Activated CD4-positive, alpha-beta memory T cell treated with anti-CD3 and anti-CD28 coated beads for 36 hours (primary cell): Measurements from ENCODE around the gene AREL1. TPM values are rescaled to one million over a fixed set of nuclear protein-coding genes. Genes with fewer than 3 reads are reported as not detected.
"Not testable (repeated sequence)": the region's sequence is repeated elsewhere in the genome, so short reads cannot be mapped to it uniquely, and the experiment has no call there.

Experiments
- CTCF ChIA-PET: fragments of 350-600 bp; sonication (Branson Sonifier 250); formaldehyde crosslinking; loops from one replicate; lab custom pipeline; 2021; ENCODE audit warnings: antibody characterized with exemption, inconsistent platforms; lab: Charles Lee
- POLR2A ChIA-PET: fragments of 350-600 bp; sonication (Branson Sonifier 250); formaldehyde crosslinking; loops from one replicate; lab custom pipeline; 2021; ENCODE audit warnings: antibody characterized with exemption; lab: Charles Lee
- DNase-seq: peaks from one replicate; pipeline ENCODE4 v3.0.0-alpha.2; 2020
- H3K27ac Mint-ChIP-seq: one replicate; pipeline ENCODE4 v1.8.0; 2021; ENCODE audit warnings: mixed read lengths
- H3K27me3 Mint-ChIP-seq: one replicate; pipeline ENCODE4 v1.8.0; 2021; ENCODE audit warnings: mixed read lengths
- H3K36me3 Mint-ChIP-seq: one replicate; pipeline ENCODE4 v1.8.0; 2021; ENCODE audit warnings: mixed read lengths
- H3K4me1 Mint-ChIP-seq: one replicate; pipeline ENCODE4 v1.8.0; 2021; ENCODE audit warnings: low read depth, mixed read lengths
- H3K4me3 Mint-ChIP-seq: one replicate; pipeline ENCODE4 v1.8.0; 2021; ENCODE audit warnings: mild to moderate bottlenecking, mixed read lengths
- H3K9me3 Mint-ChIP-seq: one replicate; pipeline ENCODE4 v1.8.0; 2021; ENCODE audit warnings: mixed read lengths
- intact Hi-C: fragments of 100-400 bp; cut with micrococcal nuclease; formaldehyde crosslinking; loops from one replicate; pipeline ENCODE4 v1.15.1; 2023
- total RNA-seq, 2 experiments: library from RNA; stranded (reverse); gene quantifications; one replicate each; pipeline ENCODE4 v1.2.3, GENCODE V29; 2021

The AREL1 gene, protein sequence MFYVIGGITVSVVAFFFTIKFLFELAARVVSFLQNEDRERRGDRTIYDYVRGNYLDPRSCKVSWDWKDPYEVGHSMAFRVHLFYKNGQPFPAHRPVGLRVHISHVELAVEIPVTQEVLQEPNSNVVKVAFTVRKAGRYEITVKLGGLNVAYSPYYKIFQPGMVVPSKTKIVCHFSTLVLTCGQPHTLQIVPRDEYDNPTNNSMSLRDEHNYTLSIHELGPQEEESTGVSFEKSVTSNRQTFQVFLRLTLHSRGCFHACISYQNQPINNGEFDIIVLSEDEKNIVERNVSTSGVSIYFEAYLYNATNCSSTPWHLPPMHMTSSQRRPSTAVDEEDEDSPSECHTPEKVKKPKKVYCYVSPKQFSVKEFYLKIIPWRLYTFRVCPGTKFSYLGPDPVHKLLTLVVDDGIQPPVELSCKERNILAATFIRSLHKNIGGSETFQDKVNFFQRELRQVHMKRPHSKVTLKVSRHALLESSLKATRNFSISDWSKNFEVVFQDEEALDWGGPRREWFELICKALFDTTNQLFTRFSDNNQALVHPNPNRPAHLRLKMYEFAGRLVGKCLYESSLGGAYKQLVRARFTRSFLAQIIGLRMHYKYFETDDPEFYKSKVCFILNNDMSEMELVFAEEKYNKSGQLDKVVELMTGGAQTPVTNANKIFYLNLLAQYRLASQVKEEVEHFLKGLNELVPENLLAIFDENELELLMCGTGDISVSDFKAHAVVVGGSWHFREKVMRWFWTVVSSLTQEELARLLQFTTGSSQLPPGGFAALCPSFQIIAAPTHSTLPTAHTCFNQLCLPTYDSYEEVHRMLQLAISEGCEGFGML
- 10 to 100 TPM; 31.9 to 34.6 TPM for total RNA-seq

DNA sequence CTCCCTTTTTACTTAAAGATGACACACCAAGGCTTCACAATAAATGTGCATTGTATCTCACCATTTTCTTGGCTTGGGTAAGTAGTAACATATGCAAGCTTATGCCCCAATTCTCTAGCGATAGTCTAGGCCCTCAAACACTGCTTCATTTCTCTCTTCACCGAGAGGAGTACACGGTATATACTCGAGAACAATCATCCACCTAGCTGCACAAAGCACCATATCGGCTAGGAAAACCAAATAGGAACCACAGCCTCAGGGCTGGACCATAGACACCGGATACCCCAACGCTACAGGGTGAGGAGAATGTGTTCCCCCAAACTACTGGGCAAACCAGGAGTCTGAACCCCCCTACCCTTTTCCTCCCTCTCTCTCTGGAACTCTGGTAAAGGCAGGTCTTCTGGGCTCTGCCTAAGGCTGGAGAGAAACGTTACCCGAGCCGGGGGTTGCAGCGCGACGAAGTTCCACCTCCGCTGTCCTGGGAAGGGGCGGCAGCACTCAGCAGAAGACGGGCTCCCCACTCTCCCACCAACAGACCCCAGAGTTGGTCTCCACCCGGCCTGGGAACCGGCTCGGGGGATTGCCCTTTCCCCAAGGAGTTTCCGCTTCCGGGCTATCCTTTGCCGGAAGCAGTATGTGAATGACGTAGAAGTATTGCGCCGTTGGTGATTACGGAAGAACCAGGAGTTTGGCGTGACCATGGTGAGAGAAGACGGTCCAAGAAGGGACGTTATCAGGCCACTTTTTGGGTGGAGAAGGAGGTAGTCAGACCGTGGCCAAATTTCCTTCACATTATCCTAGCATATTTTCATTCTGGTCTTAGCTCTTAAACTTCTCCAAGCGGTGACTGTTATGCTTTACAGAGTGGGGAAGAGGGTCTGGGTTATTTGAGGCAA, at the start of gene AREL1, which contains the start of gene FCF1:
AREL1 (minus strand) TSS at position 582 of the 896 bp plus-strand sequence. CDS start 27,465 bp downstream, outside the sequence.
FCF1 (plus strand) TSS at position 646 of the 896 bp plus-strand sequence; CDS start at position 700, 54 bp downstream.
- peak within 1 kb of the TSS; percentile 99 for H3K4me3 Mint-ChIP-seq
- POLR2A ChIA-PET, result interaction anchor here (0.9 kb wide), 1 partner anchor 50 kb away, joined by 4 read pairs; the partner anchor contains the start of gene YLPM1
- no peaks in the 10 kb centered on the region for H3K9me3 Mint-ChIP-seq
- H3K36me3 Mint-ChIP-seq, result peaks cover 15% of the 10 kb centered on the region
- peaks cover 44% of the 10 kb centered on the region for H3K4me1 Mint-ChIP-seq
- H3K27me3 Mint-ChIP-seq, result no peaks in the 10 kb centered on the region
- peak within 1 kb of the TSS; percentile 89 for H3K27ac Mint-ChIP-seq
- peak; percentile 90 for DNase-seq
- CTCF ChIA-PET, result interaction anchor here (0.8 to 1.9 kb wide), 3 partner anchors 51 to 104 kb away, joined by 3 to 7 read pairs (median 5); partner anchors contain the start of gene LTBP2
- intact Hi-C loops, result loop anchor here (1.0 to 5.0 kb wide), 5 partner anchors 51 to 630 kb away; partner anchors contain the start of genes ALDH6A1, ISCA2, LIN52 and NPC2

DNA sequence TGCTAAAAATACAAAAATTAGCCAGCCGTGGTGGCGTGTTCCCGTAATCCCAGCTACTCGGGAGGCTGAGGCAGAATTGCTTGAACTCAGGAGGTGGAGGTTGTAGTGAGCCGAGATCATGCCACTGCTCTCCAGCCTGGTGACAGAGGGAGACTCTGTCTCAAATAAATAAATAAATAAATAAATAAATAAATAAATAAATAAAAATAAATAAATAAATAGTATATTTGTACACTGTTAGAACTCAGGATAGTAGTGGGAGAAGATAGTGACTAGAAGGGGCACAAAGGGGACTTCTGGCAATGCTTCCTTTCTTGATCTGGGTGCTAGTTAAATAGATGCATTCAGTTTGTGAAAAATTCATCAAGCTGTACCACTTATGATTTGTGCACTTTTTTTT, 45.6 kb upstream of the AREL1 start:
- H3K36me3 Mint-ChIP-seq, intact Hi-C loops, DNase-seq, H3K27me3 Mint-ChIP-seq, H3K9me3 Mint-ChIP-seq, H3K27ac Mint-ChIP-seq, POLR2A ChIA-PET, H3K4me3 Mint-ChIP-seq: not testable (repeated sequence)
- CTCF ChIA-PET, result interaction anchor here (0.9 kb wide), 1 partner anchor 102 kb away, joined by 3 read pairs; no protein-coding TSS in a partner anchor
- peaks cover 12% of the 10 kb centered on the region for H3K4me1 Mint-ChIP-seq

DNA sequence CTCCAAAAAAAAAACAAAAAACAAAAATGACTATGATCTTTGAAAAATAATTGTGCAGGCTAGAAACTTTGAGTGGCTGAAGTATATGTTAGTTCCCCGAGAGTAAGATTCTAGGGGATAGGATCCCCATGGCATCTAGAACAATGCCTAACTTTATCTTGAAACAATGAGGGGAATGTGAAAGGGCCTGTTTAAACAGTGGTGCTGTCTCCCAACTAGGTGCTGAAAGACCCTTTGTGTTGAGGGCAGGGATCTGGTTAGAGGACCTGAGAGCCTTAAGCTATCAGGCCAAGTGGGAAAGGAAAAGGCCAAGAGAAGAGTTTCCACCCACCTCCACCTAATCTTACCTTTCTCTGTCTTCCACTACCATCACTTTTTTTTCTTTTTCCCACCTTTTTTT, 43.4 kb upstream of the AREL1 start:
- Mint-ChIP-seq H3K4me1 (peaks cover under 1% of the 10 kb centered on the region), H3K27me3 (no peaks in the 10 kb centered on the region), H3K9me3 (peaks cover 12% of the 10 kb centered on the region), H3K36me3 (peaks cover 4% of the 10 kb centered on the region), H3K4me3 (no peak overlapping the region), H3K27ac (no peak overlapping the region)
- ChIA-PET CTCF (interaction anchor here (0.6 kb wide), 1 partner anchor 755 kb away, joined by 4 read pairs; no protein-coding TSS in a partner anchor), POLR2A (no interaction called here)
- DNase-seq, result no peak
- intact Hi-C loops, result no loop called here

DNA sequence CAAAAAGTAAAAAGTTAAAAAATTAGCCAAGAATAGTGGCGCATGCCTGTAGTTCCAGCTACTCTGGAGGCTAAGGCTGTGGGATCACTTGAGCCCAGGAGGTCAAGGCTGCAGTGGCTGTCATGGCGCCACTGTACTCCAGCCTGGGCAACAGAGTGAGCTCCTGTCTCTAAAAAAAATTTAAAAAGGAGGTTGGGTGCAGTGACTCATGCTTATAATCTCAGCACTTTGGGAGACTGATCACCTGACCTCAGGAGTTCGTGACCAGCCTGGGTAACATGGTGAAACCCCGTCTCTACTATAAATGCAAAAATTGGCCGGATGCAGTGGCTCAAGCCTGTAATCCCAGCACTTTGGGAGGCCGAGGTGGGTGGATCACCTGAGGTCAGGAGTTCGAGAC, 42.0 kb upstream of the AREL1 start:
- Mint-ChIP-seq H3K27ac (no peak overlapping the region), H3K4me1 (no peaks in the 10 kb centered on the region), H3K27me3 (no peaks in the 10 kb centered on the region), H3K4me3 (no peak overlapping the region), H3K9me3 (peaks cover 12% of the 10 kb centered on the region), H3K36me3 (peaks cover 4% of the 10 kb centered on the region)
- no peak for DNase-seq
- intact Hi-C loops, result no loop called here
- ChIA-PET POLR2A (no interaction called here), CTCF (interaction anchor here (1.0 to 2.2 kb wide), 3 partner anchors 8 to 106 kb away, joined by 5 to 12 read pairs (median 5); partner anchors contain the start of gene YLPM1)

DNA sequence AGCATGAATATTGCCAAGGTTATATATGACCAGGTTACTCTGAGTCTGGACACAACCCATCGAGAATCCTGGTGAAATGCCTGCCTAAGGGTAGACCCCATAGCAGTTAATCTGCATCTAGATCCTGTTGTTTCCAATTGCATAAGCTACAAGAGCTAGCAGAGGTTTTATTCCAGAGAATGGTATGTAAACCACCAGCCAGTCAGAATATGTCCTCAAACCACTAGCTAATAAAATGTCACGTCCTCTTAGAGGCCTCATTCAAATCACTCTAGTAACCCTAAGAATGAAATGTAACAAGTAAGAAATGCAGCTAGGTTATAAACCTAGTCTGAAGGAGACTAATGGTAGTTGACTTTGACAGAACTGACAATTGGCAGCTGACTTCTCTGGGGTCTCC, 41.3 kb upstream of the AREL1 start:
- Mint-ChIP-seq H3K27me3 (no peaks in the 10 kb centered on the region), H3K36me3 (peaks cover 4% of the 10 kb centered on the region), H3K4me3 (no peak overlapping the region), H3K9me3 (peaks cover 12% of the 10 kb centered on the region), H3K4me1 (no peaks in the 10 kb centered on the region), H3K27ac (no peak overlapping the region)
- ChIA-PET POLR2A (no interaction called here), CTCF (interaction anchor here (1.0 to 2.2 kb wide), 3 partner anchors 9 to 107 kb away, joined by 5 to 12 read pairs (median 5); partner anchors contain the start of gene YLPM1)
- intact Hi-C loops, result no loop called here
- no peak for DNase-seq

DNA sequence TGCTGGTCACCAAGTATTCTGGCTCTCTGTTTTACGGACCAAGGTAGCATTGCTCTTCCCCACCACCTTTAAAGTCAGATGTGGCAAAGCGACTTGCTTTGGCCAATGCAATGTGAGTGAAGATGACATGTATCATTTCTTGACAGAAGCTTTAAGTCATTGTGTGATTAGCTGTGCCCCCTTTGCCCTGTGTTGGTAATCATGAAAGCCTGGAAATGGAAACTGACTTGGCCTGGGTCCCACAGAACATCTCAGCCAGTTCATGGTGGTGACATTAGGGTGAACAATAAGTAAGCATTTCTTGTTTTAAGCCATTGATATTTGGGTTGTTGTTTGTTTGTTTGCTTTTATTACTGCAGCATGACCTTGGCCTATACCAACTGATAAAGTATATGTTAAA, 34.4 kb upstream of the AREL1 start:
- Mint-ChIP-seq H3K4me1 (no peaks in the 10 kb centered on the region), H3K36me3 (peaks cover 2% of the 10 kb centered on the region), H3K4me3 (no peak overlapping the region), H3K27ac (no peak overlapping the region), H3K9me3 (peaks cover 4% of the 10 kb centered on the region), H3K27me3 (no peaks in the 10 kb centered on the region)
- intact Hi-C loops, result no loop called here
- ChIA-PET CTCF (no interaction called here), POLR2A (no interaction called here)
- no peak for DNase-seq

DNA sequence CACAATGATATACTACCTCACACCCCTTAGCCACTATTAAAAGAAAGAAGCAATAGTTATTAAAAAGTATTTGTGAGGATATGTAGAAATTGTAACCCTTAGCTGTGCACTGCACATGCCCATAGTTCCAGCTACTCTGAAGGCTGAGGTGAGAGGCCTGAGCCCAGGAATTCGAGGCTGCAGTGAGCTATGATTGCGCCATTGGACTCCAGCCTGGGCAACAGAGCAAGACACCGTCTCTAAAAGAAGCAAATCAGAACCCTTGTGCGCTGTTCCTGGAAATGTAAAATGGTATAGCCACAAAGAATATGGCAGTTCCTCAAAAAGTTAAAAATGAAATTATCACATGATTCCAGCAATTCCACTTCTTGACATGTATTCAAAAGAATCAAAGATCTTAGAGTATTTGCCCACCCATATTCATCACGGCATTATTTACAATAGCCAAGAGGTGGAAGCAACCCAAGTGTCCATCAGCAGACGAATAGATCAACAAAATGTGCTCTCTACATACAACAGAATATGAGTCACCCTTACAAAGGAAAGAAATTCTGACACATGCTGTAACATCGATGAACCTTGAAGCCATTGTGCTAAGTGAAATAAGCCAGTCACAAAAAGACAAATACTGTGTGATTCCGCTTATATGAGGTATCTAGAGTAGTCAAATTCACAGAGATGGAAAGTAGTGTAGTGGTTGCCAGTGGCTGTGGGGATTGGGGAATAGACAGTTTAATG, 26.6 kb upstream of the AREL1 start:
- CTCF ChIA-PET, result interaction anchor here (1.2 kb wide), 1 partner anchor 166 kb away, joined by 3 read pairs; no protein-coding TSS in a partner anchor
- intact Hi-C loops, result no loop called here
- H3K4me3 Mint-ChIP-seq, result no peak overlapping the region
- H3K27ac Mint-ChIP-seq, result no peak overlapping the region
- DNase-seq, result no peak
- POLR2A ChIA-PET, result no interaction called here
- H3K9me3 Mint-ChIP-seq, result no peaks in the 10 kb centered on the region
- H3K36me3 Mint-ChIP-seq, result peaks cover 26% of the 10 kb centered on the region
- no peaks in the 10 kb centered on the region for H3K27me3 Mint-ChIP-seq
- no peaks in the 10 kb centered on the region for H3K4me1 Mint-ChIP-seq

DNA sequence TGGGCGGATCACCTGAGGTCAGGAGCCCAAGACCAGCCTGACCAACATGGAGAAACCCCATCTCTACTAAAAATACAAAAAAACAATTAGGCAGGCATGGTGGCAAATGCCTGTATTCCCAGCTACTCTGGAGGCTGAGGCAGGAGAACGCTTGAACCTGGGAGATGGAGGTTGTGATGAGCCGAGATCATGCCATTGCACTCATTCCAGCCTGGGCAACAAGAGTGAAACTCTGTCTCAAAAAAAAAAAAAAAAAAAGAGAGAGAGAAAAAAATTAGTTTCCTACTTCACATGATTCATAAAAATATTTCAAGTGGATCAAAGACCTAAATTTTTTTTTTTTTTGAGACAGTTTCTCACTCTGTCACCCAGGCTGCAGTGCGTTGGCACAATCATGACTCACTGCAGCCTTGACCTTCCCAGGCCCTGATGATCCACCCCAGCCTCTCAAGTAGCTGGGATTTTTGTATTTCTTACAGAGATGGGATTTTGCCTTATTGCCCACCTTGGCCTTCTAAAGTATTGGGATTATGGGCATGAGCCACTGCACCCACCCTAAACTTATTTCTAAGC, 25.0 kb upstream of the AREL1 start:
- Mint-ChIP-seq H3K27ac (no peak overlapping the region), H3K27me3 (no peaks in the 10 kb centered on the region), H3K9me3 (no peaks in the 10 kb centered on the region), H3K4me3 (no peak overlapping the region), H3K36me3 (peaks cover 35% of the 10 kb centered on the region), H3K4me1 (no peaks in the 10 kb centered on the region)
- DNase-seq, result no peak
- ChIA-PET POLR2A (no interaction called here), CTCF (no interaction called here)
- intact Hi-C loops, result no loop called here

DNA sequence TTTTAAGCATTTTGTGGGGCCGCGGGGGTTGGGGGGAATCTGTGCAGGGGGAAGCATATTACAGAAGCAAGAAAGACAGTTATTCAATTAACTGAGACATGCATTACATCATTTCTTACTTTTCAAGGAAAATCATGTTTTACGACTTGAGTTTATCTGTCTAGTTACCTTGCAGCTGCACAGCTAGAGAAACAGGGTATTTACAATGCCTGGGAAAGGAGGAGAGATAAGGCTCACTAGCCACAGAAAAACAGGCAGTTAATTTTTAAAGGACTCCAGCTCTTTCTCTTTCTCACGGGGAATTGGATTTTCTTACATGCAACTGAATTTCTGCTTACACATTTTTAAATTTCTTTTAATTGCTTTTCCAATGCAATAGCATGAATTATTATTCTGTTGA, 22.2 kb upstream of the AREL1 start:
- intact Hi-C loops, result no loop called here
- no peak overlapping the region for H3K4me3 Mint-ChIP-seq
- H3K9me3 Mint-ChIP-seq, result no peaks in the 10 kb centered on the region
- ChIA-PET POLR2A (no interaction called here), CTCF (interaction anchor here (0.6 to 0.8 kb wide), 3 partner anchors 49 to 123 kb away, joined by 4 to 5 read pairs (median 4); no protein-coding TSS in a partner anchor)
- DNase-seq, result no peak
- no peak overlapping the region for H3K27ac Mint-ChIP-seq
- no peaks in the 10 kb centered on the region for H3K4me1 Mint-ChIP-seq
- H3K36me3 Mint-ChIP-seq, result peaks cover 35% of the 10 kb centered on the region
- H3K27me3 Mint-ChIP-seq, result no peaks in the 10 kb centered on the region

DNA sequence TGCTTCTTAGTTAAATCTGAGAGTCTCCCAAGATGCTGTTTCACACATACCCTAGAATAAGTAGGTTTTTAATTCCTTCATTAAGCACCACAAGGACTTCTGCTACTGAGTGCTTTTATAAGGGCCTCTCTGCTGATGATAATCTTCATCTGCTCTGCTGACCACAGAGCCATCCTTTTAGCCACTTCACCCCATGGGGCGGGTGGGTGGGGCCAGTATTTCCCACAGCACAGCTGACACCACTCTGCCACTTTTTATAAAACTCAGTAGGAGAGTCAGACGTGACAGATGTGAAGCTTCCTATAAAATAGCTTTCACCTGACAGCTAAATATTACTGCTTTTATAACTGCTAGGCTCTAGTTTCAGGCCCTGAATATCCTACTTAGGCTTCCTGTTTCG, 20.3 kb upstream of the AREL1 start:
- Mint-ChIP-seq H3K4me3 (no peak overlapping the region), H3K9me3 (no peaks in the 10 kb centered on the region), H3K27ac (no peak overlapping the region), H3K36me3 (peaks cover 26% of the 10 kb centered on the region), H3K4me1 (no peaks in the 10 kb centered on the region), H3K27me3 (no peaks in the 10 kb centered on the region)
- ChIA-PET POLR2A (no interaction called here), CTCF (interaction anchor here (0.5 kb wide), 1 partner anchor 121 kb away, joined by 3 read pairs; the partner anchor contains the start of gene LTBP2)
- intact Hi-C loops, result no loop called here
- no peak for DNase-seq
